SK-N-SH (cell line): Measurements from ENCODE around the gene NAALADL1. TPM values are rescaled to one million over a fixed set of nuclear protein-coding genes. Genes with fewer than 3 reads are reported as not detected.

Experiments used
- CTCF ChIA-PET: fragments of 300-600, 350-600 bp; formaldehyde crosslinking; extraction: SDS; loops from one replicate; lab custom pipeline; 2021; lab: Yijun Ruan, JAX
- POLR2A ChIA-PET: fragments of 350-600 bp; sonication (Branson Sonifier 250); formaldehyde crosslinking; extraction: SDS; loops from one replicate; lab custom pipeline; 2020; ENCODE audit warnings: antibody characterized with exemption, inconsistent platforms; lab: Yijun Ruan, JAX
- DNase-seq: peaks from one replicate; pipeline ENCODE4 v3.0.0; 2012
- H2AFZ ChIP-seq: fragments of 200-600 bp; sonication (generic); 2 replicates; pipeline ENCODE4 v1.8.1; 2016; ENCODE audit warnings: antibody characterized with exemption, mild to moderate bottlenecking, low read depth
- H3F3A ChIP-seq: fragments of 200-600 bp; sonication (generic); replicated peaks from 2 replicates; pipeline ENCODE3; 2016; ENCODE audit warnings: antibody characterized with exemption, mild to moderate bottlenecking; ENCODE audit not compliant: insufficient read depth
- H3K27ac ChIP-seq, 2 experiments: fragments of 200-500 bp in 1 of 2; fragments of 200-600 bp in 1 of 2; sonication (Bioruptor generic) in 1 of 2; sonication (generic), shearing (Covaris generic) in 1 of 2; 2 replicates each; pipeline versions ENCODE4 v1.5.1 to v1.6.1; 2014 to 2016; ENCODE audit warnings: low read depth in 2 of 2, inconsistent platforms in 1 of 2, low read length in 1 of 2, mild to moderate bottlenecking in 1 of 2, mixed read lengths in 1 of 2
- H3K27me3 ChIP-seq: fragments of 200-600 bp; sonication (generic), shearing (Covaris generic); 2 replicates; pipeline ENCODE4 v1.6.1; 2016; ENCODE audit warnings: mixed run types; ENCODE audit not compliant: insufficient read depth
- H3K36me3 ChIP-seq, 2 experiments: fragments of 200-500 bp in 1 of 2; fragments of 200-600 bp in 1 of 2; sonication (Bioruptor generic) in 1 of 2; sonication (generic) in 1 of 2; replicated peaks in 1 of 2; 2 replicates each; pipeline versions ENCODE3 to v1.5.1; 2014 to 2016; ENCODE audit warnings: low read length in 1 of 2, mild to moderate bottlenecking in 1 of 2; ENCODE audit not compliant: insufficient read depth in 2 of 2, control insufficient read depth in 1 of 2
- H3K4me1 ChIP-seq, 2 experiments: fragments of 200-500 bp in 1 of 2; fragments of 200-600 bp in 1 of 2; sonication (Bioruptor generic) in 1 of 2; sonication (generic), shearing (Covaris generic) in 1 of 2; 2 replicates each; pipeline versions ENCODE4 v1.5.1 to v1.6.1; 2014 to 2016; ENCODE audit warnings: low read depth in 1 of 2, low read length in 1 of 2, mixed run types in 1 of 2; ENCODE audit not compliant: insufficient read depth in 2 of 2, control insufficient read depth in 1 of 2
- H3K4me2 ChIP-seq: fragments of 200-600 bp; sonication (generic), shearing (Covaris generic); 2 replicates; pipeline ENCODE4 v1.6.1; 2017; ENCODE audit warnings: mixed run types
- H3K4me3 ChIP-seq, 2 experiments: fragments of 200-500 bp in 1 of 2; fragments of 200-600 bp in 1 of 2; sonication (Bioruptor generic) in 1 of 2; sonication (generic), shearing (Covaris generic) in 1 of 2; 2 replicates each; pipeline versions ENCODE4 v1.5.1 to v1.8.1; 2014 to 2016; ENCODE audit warnings: low read depth in 2 of 2, inconsistent platforms in 1 of 2, low read length in 1 of 2, mild to moderate bottlenecking in 1 of 2, mixed read lengths in 1 of 2, moderate library complexity in 1 of 2
- H3K79me2 ChIP-seq: fragments of 200-600 bp; sonication (generic); 2 replicates; pipeline ENCODE4 v1.8.1; 2017; ENCODE audit warnings: mild to moderate bottlenecking; ENCODE audit not compliant: insufficient read depth
- H3K9ac ChIP-seq: fragments of 200-600 bp; sonication (generic); 2 replicates; pipeline ENCODE4 v1.6.1; 2017; ENCODE audit warnings: mixed run types
- H3K9me2 ChIP-seq: fragments of 200-600 bp; sonication (generic); 2 replicates; pipeline ENCODE4 v1.6.1; 2017; ENCODE audit warnings: mixed run types
- H3K9me3 ChIP-seq: fragments of 200-600 bp; sonication (generic); 2 replicates; pipeline ENCODE4 v1.6.1; 2017; ENCODE audit warnings: mixed run types, mild to moderate bottlenecking, moderate library complexity
- H4K20me1 ChIP-seq: fragments of 200-600 bp; sonication (generic); 2 replicates; pipeline ENCODE4 v1.6.1; 2017; ENCODE audit warnings: mild to moderate bottlenecking, mixed run types; ENCODE audit not compliant: insufficient read depth
- CTCF ChIP-seq: fragments of 200-600 bp; sonication (generic); IDR thresholded peaks from 2 replicates; pipeline ENCODE4 v1.6.1; 2017; ENCODE audit warnings: antibody characterized with exemption, mild to moderate bottlenecking, moderate library complexity
- GABPA ChIP-seq: IDR thresholded peaks from 2 replicates; pipeline ENCODE4 v1.4.0; 2012; ENCODE audit warnings: low read depth, mild to moderate bottlenecking
- GATA2 ChIP-seq: sonication (generic); formaldehyde crosslinking; IDR thresholded peaks from 2 replicates; pipeline ENCODE4 v1.5.0; 2020; ENCODE audit warnings: mild to moderate bottlenecking, missing genetic modification reagents
- JUND ChIP-seq: IDR thresholded peaks from 2 replicates; pipeline ENCODE4 v1.4.0; 2012
- MEF2A ChIP-seq: IDR thresholded peaks from 2 replicates; pipeline ENCODE4 v1.4.0; 2012; ENCODE audit warnings: low read depth, borderline replicate concordance
- NFIC ChIP-seq: IDR thresholded peaks from 2 replicates; pipeline ENCODE4 v1.4.0; 2012; ENCODE audit warnings: borderline replicate concordance
- PBX3 ChIP-seq: IDR thresholded peaks from 2 replicates; pipeline ENCODE4; 2012
- RAD21 ChIP-seq: IDR thresholded peaks from 2 replicates; pipeline ENCODE4 v1.6.1; 2012; ENCODE audit warnings: mild to moderate bottlenecking, low read length
- RCOR1 ChIP-seq: fragments of 150-350 bp; IDR thresholded peaks from 2 replicates; pipeline ENCODE4 v1.6.1; 2017; ENCODE audit warnings: antibody characterized with exemption, low read length
- REST ChIP-seq: IDR thresholded peaks from 2 replicates; pipeline ENCODE4 v1.6.1; 2012; ENCODE audit warnings: mild to moderate bottlenecking, low read depth, low read length, moderate library complexity
- RFX5 ChIP-seq: IDR thresholded peaks from 2 replicates; pipeline ENCODE4 v1.6.1; 2012; ENCODE audit warnings: mild to moderate bottlenecking, improper control_type of control experiment, low read length
- RXRA ChIP-seq: IDR thresholded peaks from 2 replicates; pipeline ENCODE4 v1.4.0; 2012; ENCODE audit warnings: low read depth, mild to moderate bottlenecking, borderline replicate concordance
- SMC3 ChIP-seq: IDR thresholded peaks from 2 replicates; pipeline ENCODE4 v1.6.1; 2012; ENCODE audit warnings: low read depth, low read length, improper control_type of control experiment
- TAF1 ChIP-seq: IDR thresholded peaks from 2 replicates; pipeline ENCODE4 v1.6.1; 2012; ENCODE audit warnings: low read depth, mild to moderate bottlenecking, low read length, moderate library complexity, borderline replicate concordance
- TCF12 ChIP-seq: IDR thresholded peaks from 2 replicates; pipeline ENCODE4 v1.4.0; 2012
- TEAD4 ChIP-seq: IDR thresholded peaks from 2 replicates; pipeline ENCODE4 v1.4.0; 2012; ENCODE audit warnings: mild to moderate bottlenecking, borderline replicate concordance; ENCODE audit not compliant: insufficient read depth
- ZBTB33 ChIP-seq: IDR thresholded peaks from 2 replicates; pipeline ENCODE4 v1.4.0; 2012; ENCODE audit warnings: low read depth, borderline replicate concordance
- WGBS: methylation state at CpG from one replicate; pipeline ENCODE4 v1.1.6; 2017; ENCODE audit warnings: low lambda C conversion rate; 5-methylcytosine and 5-hydroxymethylcytosine counted together
- polyA plus RNA-seq, 3 experiments: library from polyadenylated mRNA; depleted of rRNA; stranded (reverse); fragments of >200 nt; gene quantifications; 2 replicates each; pipeline ENCODE4 v1.2.3, GENCODE V29; 2012

Gene NAALADL1
- polyA plus RNA-seq, 1 of the 3 experiments (the other 2 are of a cell fraction): not detected

GRCh38 chr11:65078151-65078550 is 19.8 kb upstream of the NAALADL1 start:
- Histone ChIP-seq H3F3A (peaks cover 13% of the 10 kb centered on the region), H3K9me3 (no peaks in the 10 kb centered on the region), H3K4me2 (no peak overlapping the region), H3K27ac (no peak overlapping the region), H2AFZ (no peak overlapping the region; the same call in 1 of the 2 replicates), H3K79me2 (peaks cover 58% of the 10 kb centered on the region), H3K36me3 (peaks cover 0 to 10% of the 10 kb centered on the region in 2 experiments), H3K9me2 (no peaks in the 10 kb centered on the region), H3K4me1 (peaks cover 0 to 7% of the 10 kb centered on the region in 2 experiments; a peak in 2 of 4 replicates), H3K9ac (no peak overlapping the region), H3K27me3 (no peaks in the 10 kb centered on the region), H3K4me3 (no peak overlapping the region; a peak in 1 of 4 replicates), H4K20me1 (no peaks in the 10 kb centered on the region; the same call in 1 of the 2 replicates)
- 77% methylated on average over 2 of the region's 3 CpGs for WGBS
- POLR2A ChIA-PET: no interaction called here
- peak; percentile 68 for DNase-seq
- CTCF ChIA-PET: interaction anchor here (0.9 to 1.6 kb wide), 4 partner anchors 8 to 234 kb away, joined by 3 to 6 read pairs (median 4); partner anchors contain the start of genes ARL2 and CDC42BPG
- TF ChIP-seq RXRA: no peak
- peak; percentile 54 for TF ChIP-seq SMC3
- no peak for TF ChIP-seq TCF12
- TF ChIP-seq PBX3: no peak
- TF ChIP-seq CTCF: peak; percentile 64
- no peak for TF ChIP-seq JUND
- no peak for TF ChIP-seq GABPA
- TF ChIP-seq RCOR1: no peak
- TF ChIP-seq MEF2A: no peak
- TF ChIP-seq RAD21: peak; percentile 55

GRCh38 chr11:65077451-65077850 is 19.1 kb upstream of the NAALADL1 start:
- POLR2A ChIA-PET: no interaction called here
- Histone ChIP-seq H3K4me3 (no peak overlapping the region), H3F3A (peaks cover 13% of the 10 kb centered on the region), H3K79me2 (peaks cover 51% of the 10 kb centered on the region), H3K9me2 (no peaks in the 10 kb centered on the region), H3K27ac (no peak overlapping the region), H3K36me3 (peaks cover 0 to 10% of the 10 kb centered on the region in 2 experiments), H3K27me3 (no peaks in the 10 kb centered on the region), H3K9me3 (no peaks in the 10 kb centered on the region), H4K20me1 (no peaks in the 10 kb centered on the region; the same call in 1 of the 2 replicates), H3K9ac (no peak overlapping the region), H3K4me1 (no peaks in the 10 kb centered on the region; a peak in 1 of 4 replicates), H2AFZ (no peak overlapping the region), H3K4me2 (no peak overlapping the region)
- WGBS: 85% methylated on average over 4 of the region's 4 CpGs
- DNase-seq: peak; percentile 27
- CTCF ChIA-PET: interaction anchor here (1.2 to 1.6 kb wide), 4 partner anchors 8 to 233 kb away, joined by 3 to 6 read pairs (median 4); partner anchors contain the start of genes ARL2 and CDC42BPG
- TF ChIP-seq ZBTB33 (no peak), TEAD4 (no peak), RAD21 (no peak), RFX5 (no peak), SMC3 (no peak), CTCF (no peak), GATA2 (CRISPR knock-in tag) (no peak), REST (no peak), NFIC (no peak), TAF1 (no peak)
